ENCODE results near the gene KLHL29. TPM values are rescaled to one million over a fixed set of nuclear protein-coding genes. Genes with fewer than 3 reads are reported as not detected.

The KLHL29 gene
- total and polyA plus RNA-seq, 2 experiments from 2014 or later = 1.5 to 6.5 TPM

DNA sequence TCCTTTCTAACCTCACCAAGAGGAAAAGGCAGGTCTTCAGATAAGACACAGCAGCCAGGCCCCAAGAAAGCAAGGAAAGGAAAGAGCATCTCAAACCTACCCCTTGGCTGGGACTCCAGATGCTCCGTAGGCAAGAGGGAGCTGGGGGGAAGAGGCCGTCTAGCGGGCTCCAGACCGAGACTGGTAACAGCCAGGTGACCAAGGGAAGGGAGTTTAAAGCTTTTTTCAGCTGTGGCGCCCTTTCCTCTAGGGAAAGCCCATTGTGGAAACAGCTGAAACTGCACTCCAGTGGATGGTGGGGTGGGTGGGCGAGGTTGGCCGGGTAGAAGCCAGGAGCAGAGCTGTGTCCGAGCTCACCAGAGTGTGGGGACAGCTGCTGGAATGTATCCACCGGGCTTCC lies 180.4 kb downstream of the KLHL29 start:
- H3K4me3 ChIP-seq = no peak overlapping the region
- DNase-seq (ENCODE audit: low spot score) (no peak), ATAC-seq (no peak)
- no peaks in the 10 kb centered on the region for H3K36me3 Mint-ChIP-seq (ENCODE audit: low read depth)
- H2AFZ ChIP-seq = no peak overlapping the region
- H3K27me3 Mint-ChIP-seq (ENCODE audit: insufficient read depth, low read depth, poor library complexity) = peaks cover 4% of the 10 kb centered on the region
- H3K27ac Mint-ChIP-seq = peak overlapping the region; percentile 78; the same call in 1 of the 2 replicates
- H3K4me2 ChIP-seq = no peak overlapping the region
- no peaks in the 10 kb centered on the region for H3K36me3 ChIP-seq (ENCODE audit: insufficient read depth)
- no peaks in the 10 kb centered on the region for H3F3A ChIP-seq (replicated peaks; ENCODE audit: low read depth)
- TF ChIP-seq ZNF114 (CRISPR knock-in tag; IDR thresholded peaks at IDR 0.05) (no peak), ZNF331 (CRISPR knock-in tag; IDR thresholded peaks at IDR 0.05; ENCODE audit: low read depth) (no peak), CREB1 (CRISPR knock-in tag; IDR thresholded peaks at IDR 0.05; ENCODE audit: low read depth) (no peak), JUNB (IDR thresholded peaks at IDR 0.05; ENCODE audit: unreplicated experiment) (no peak), EZH2phosphoT487 (IDR thresholded peaks at IDR 0.05; ENCODE audit: unreplicated experiment) (no peak), NANOG (IDR thresholded peaks at IDR 0.05; ENCODE audit: borderline replicate concordance) (no peak), POLR2AphosphoS5 (IDR thresholded peaks at IDR 0.05; ENCODE audit: low read depth) (no peak), STAT1 (IDR thresholded peaks at IDR 0.05; ENCODE audit: unreplicated experiment) (no peak), EZH2 (IDR thresholded peaks at IDR 0.05; ENCODE audit: low read depth, unreplicated experiment) (no peak)
- TF ChIP-seq, protein P1, sequence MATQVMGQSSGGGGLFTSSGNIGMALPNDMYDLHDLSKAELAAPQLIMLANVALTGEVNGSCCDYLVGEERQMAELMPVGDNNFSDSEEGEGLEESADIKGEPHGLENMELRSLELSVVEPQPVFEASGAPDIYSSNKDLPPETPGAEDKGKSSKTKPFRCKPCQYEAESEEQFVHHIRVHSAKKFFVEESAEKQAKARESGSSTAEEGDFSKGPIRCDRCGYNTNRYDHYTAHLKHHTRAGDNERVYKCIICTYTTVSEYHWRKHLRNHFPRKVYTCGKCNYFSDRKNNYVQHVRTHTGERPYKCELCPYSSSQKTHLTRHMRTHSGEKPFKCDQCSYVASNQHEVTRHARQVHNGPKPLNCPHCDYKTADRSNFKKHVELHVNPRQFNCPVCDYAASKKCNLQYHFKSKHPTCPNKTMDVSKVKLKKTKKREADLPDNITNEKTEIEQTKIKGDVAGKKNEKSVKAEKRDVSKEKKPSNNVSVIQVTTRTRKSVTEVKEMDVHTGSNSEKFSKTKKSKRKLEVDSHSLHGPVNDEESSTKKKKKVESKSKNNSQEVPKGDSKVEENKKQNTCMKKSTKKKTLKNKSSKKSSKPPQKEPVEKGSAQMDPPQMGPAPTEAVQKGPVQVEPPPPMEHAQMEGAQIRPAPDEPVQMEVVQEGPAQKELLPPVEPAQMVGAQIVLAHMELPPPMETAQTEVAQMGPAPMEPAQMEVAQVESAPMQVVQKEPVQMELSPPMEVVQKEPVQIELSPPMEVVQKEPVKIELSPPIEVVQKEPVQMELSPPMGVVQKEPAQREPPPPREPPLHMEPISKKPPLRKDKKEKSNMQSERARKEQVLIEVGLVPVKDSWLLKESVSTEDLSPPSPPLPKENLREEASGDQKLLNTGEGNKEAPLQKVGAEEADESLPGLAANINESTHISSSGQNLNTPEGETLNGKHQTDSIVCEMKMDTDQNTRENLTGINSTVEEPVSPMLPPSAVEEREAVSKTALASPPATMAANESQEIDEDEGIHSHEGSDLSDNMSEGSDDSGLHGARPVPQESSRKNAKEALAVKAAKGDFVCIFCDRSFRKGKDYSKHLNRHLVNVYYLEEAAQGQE (IDR thresholded peaks at IDR 0.05; ENCODE audit: unreplicated experiment) = no peak
- TF ChIP-seq, protein P2, sequence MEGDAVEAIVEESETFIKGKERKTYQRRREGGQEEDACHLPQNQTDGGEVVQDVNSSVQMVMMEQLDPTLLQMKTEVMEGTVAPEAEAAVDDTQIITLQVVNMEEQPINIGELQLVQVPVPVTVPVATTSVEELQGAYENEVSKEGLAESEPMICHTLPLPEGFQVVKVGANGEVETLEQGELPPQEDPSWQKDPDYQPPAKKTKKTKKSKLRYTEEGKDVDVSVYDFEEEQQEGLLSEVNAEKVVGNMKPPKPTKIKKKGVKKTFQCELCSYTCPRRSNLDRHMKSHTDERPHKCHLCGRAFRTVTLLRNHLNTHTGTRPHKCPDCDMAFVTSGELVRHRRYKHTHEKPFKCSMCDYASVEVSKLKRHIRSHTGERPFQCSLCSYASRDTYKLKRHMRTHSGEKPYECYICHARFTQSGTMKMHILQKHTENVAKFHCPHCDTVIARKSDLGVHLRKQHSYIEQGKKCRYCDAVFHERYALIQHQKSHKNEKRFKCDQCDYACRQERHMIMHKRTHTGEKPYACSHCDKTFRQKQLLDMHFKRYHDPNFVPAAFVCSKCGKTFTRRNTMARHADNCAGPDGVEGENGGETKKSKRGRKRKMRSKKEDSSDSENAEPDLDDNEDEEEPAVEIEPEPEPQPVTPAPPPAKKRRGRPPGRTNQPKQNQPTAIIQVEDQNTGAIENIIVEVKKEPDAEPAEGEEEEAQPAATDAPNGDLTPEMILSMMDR (conservative IDR thresholded peaks at IDR 0.05; ENCODE audit: low read depth in 2 of 2) = no peak
- TF ChIP-seq, protein P3, sequence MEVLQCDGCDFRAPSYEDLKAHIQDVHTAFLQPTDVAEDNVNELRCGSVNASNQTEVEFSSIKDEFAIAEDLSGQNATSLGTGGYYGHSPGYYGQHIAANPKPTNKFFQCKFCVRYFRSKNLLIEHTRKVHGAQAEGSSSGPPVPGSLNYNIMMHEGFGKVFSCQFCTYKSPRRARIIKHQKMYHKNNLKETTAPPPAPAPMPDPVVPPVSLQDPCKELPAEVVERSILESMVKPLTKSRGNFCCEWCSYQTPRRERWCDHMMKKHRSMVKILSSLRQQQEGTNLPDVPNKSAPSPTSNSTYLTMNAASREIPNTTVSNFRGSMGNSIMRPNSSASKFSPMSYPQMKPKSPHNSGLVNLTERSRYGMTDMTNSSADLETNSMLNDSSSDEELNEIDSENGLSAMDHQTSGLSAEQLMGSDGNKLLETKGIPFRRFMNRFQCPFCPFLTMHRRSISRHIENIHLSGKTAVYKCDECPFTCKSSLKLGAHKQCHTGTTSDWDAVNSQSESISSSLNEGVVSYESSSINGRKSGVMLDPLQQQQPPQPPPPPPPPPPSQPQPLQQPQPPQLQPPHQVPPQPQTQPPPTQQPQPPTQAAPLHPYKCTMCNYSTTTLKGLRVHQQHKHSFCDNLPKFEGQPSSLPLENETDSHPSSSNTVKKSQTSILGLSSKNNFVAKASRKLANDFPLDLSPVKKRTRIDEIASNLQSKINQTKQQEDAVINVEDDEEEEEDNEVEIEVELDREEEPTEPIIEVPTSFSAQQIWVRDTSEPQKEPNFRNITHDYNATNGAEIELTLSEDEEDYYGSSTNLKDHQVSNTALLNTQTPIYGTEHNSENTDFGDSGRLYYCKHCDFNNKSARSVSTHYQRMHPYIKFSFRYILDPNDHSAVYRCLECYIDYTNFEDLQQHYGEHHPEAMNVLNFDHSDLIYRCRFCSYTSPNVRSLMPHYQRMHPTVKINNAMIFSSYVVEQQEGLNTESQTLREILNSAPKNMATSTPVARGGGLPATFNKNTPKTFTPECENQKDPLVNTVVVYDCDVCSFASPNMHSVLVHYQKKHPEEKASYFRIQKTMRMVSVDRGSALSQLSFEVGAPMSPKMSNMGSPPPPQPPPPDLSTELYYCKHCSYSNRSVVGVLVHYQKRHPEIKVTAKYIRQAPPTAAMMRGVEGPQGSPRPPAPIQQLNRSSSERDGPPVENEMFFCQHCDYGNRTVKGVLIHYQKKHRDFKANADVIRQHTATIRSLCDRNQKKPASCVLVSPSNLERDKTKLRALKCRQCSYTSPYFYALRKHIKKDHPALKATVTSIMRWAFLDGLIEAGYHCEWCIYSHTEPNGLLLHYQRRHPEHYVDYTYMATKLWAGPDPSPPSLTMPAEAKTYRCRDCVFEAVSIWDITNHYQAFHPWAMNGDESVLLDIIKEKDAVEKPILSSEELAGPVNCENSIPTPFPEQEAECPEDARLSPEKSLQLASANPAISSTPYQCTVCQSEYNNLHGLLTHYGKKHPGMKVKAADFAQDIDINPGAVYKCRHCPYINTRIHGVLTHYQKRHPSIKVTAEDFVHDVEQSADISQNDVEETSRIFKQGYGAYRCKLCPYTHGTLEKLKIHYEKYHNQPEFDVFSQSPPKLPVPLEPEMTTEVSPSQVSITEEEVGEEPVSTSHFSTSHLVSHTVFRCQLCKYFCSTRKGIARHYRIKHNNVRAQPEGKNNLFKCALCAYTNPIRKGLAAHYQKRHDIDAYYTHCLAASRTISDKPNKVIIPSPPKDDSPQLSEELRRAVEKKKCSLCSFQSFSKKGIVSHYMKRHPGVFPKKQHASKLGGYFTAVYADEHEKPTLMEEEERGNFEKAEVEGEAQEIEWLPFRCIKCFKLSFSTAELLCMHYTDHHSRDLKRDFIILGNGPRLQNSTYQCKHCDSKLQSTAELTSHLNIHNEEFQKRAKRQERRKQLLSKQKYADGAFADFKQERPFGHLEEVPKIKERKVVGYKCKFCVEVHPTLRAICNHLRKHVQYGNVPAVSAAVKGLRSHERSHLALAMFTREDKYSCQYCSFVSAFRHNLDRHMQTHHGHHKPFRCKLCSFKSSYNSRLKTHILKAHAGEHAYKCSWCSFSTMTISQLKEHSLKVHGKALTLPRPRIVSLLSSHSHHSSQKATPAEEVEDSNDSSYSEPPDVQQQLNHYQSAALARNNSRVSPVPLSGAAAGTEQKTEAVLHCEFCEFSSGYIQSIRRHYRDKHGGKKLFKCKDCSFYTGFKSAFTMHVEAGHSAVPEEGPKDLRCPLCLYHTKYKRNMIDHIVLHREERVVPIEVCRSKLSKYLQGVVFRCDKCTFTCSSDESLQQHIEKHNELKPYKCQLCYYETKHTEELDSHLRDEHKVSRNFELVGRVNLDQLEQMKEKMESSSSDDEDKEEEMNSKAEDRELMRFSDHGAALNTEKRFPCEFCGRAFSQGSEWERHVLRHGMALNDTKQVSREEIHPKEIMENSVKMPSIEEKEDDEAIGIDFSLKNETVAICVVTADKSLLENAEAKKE (CRISPR knock-in tag; IDR thresholded peaks at IDR 0.05) = no peak
- TF ChIP-seq, protein P4, sequence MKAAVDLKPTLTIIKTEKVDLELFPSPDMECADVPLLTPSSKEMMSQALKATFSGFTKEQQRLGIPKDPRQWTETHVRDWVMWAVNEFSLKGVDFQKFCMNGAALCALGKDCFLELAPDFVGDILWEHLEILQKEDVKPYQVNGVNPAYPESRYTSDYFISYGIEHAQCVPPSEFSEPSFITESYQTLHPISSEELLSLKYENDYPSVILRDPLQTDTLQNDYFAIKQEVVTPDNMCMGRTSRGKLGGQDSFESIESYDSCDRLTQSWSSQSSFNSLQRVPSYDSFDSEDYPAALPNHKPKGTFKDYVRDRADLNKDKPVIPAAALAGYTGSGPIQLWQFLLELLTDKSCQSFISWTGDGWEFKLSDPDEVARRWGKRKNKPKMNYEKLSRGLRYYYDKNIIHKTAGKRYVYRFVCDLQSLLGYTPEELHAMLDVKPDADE (IDR thresholded peaks at IDR 0.05) = no peak
- H3K9me2 ChIP-seq (ENCODE audit: insufficient read depth) = no peaks in the 10 kb centered on the region
- H3K4me1 ChIP-seq (ENCODE audit: insufficient read depth) = peaks cover 7% of the 10 kb centered on the region; the same call in 1 of the 2 replicates
- no peak overlapping the region for H3K27ac ChIP-seq (ENCODE audit: low read depth)
- peaks cover 34% of the 10 kb centered on the region for H3K4me1 Mint-ChIP-seq
- no peaks in the 10 kb centered on the region for H4K20me1 ChIP-seq (replicated peaks; ENCODE audit: insufficient read depth)
- H3K27me3 ChIP-seq (ENCODE audit: insufficient read depth) = no peaks in the 10 kb centered on the region
- H3K79me2 ChIP-seq (replicated peaks; ENCODE audit: insufficient read depth) = no peaks in the 10 kb centered on the region
- H3K4me3 Mint-ChIP-seq = no peak overlapping the region
- no peaks in the 10 kb centered on the region for H3K9me3 Mint-ChIP-seq
